ENCODE measurements around the gene GOLGA6L2.
"Not testable (repeated sequence)": the region's sequence is repeated elsewhere in the genome, so short reads cannot be mapped to it uniquely, and the experiment has no call there.

Gene GOLGA6L2

GRCh38 chr15:23415866-23416265, 31.2 kb downstream of the GOLGA6L2 start:
- not testable (repeated sequence) for H3K27ac Mint-ChIP-seq; H3K4me3 Mint-ChIP-seq; H3K4me1 Mint-ChIP-seq (ENCODE audit: low read depth); H3K9me3 Mint-ChIP-seq; H3K27me3 Mint-ChIP-seq (ENCODE audit: low read depth); H3K36me3 Mint-ChIP-seq (ENCODE audit: low read depth)

GRCh38 chr15:23415321-23415865, 31.6 kb downstream of the GOLGA6L2 start:
- H3K4me3 Mint-ChIP-seq: no peak overlapping the region
- no peaks in the 10 kb centered on the region for H3K36me3 Mint-ChIP-seq (ENCODE audit: low read depth)
- no peak overlapping the region for H3K27ac Mint-ChIP-seq
- no peaks in the 10 kb centered on the region for H3K27me3 Mint-ChIP-seq (ENCODE audit: low read depth)
- H3K9me3 Mint-ChIP-seq: no peaks in the 10 kb centered on the region
- no peaks in the 10 kb centered on the region for H3K4me1 Mint-ChIP-seq (ENCODE audit: low read depth)

GRCh38 chr15:23412881-23413600, 34.0 kb downstream of the GOLGA6L2 start:
- not testable (repeated sequence) for H3K4me3 Mint-ChIP-seq; H3K27ac Mint-ChIP-seq; H3K27me3 Mint-ChIP-seq (ENCODE audit: low read depth); H3K4me1 Mint-ChIP-seq (ENCODE audit: low read depth); H3K36me3 Mint-ChIP-seq (ENCODE audit: low read depth); H3K9me3 Mint-ChIP-seq

DNA sequence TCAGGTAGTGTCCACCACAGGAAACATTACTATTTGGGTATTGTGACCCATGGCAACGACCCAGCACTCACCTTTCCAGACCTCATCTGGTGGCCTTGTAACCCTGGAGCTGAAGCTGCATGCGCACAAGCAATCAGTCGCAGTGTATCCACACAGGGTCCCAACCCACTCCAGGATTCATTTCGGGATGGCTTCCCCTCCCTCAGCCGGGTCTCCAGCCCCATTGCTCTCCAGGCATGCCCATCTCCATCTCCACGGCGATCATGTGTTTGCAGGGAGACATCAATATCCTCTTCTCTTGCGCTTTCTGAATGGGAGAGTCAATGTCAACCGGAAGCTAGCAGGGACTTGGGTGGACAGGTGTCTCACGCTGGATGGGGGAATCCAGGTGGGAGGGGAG, 35.2 kb downstream of the GOLGA6L2 start:
- H3K27me3 Mint-ChIP-seq (ENCODE audit: low read depth): no peaks in the 10 kb centered on the region
- no peaks in the 10 kb centered on the region for H3K36me3 Mint-ChIP-seq (ENCODE audit: low read depth)
- no peaks in the 10 kb centered on the region for H3K4me1 Mint-ChIP-seq (ENCODE audit: low read depth)
- no peak overlapping the region for H3K4me3 Mint-ChIP-seq
- H3K9me3 Mint-ChIP-seq: peaks cover under 1% of the 10 kb centered on the region
- H3K27ac Mint-ChIP-seq: no peak overlapping the region

DNA sequence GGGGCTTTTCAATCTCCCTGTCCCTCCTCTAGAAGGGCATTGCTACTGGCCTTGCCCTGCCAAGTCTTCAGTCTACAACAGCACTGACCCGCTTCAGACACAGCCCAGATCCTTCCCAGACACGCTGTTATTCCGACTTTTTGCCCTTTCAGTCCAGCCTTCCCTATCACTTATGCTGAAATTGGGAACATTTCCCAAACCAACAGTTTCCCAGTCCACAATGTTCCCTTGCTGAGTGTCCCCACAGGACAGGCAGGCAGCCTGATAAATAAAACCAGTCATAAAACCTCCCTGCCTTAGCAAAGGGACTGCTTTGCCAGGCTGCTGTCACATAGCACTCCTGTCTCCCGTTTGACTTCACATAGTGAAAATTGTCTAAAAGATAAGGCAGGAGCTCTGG, 43.5 kb downstream of the GOLGA6L2 start:
- H3K27me3 Mint-ChIP-seq (ENCODE audit: low read depth): no peaks in the 10 kb centered on the region

DNA sequence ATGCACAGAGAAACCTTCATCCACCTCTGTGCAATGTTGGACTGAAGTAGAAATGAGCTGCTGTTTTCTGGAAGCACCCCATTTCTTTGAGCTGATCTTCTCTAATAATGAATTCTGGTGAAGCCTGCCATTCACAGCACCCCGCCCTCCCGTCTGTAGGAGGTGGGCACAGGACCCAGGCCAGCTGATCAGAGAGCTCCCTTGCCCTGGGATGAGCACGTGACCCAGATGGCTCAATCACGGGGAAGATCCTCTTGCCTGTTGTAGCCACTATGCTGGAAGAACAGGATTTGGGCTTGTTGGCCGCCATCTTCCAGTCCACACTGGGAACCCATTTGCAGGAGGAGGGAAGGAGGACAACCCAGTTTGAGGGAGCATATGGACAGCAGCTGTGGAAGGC, 44.5 kb downstream of the GOLGA6L2 start:
- Mint-ChIP-seq H3K4me3 (no peak overlapping the region), H3K4me1 (ENCODE audit: low read depth) (no peaks in the 10 kb centered on the region), H3K36me3 (ENCODE audit: low read depth) (no peaks in the 10 kb centered on the region), H3K27ac (no peak overlapping the region), H3K9me3 (peaks cover 4% of the 10 kb centered on the region), H3K27me3 (ENCODE audit: low read depth) (no peaks in the 10 kb centered on the region)

More for the DNA sequence above, 43.5 kb downstream of the GOLGA6L2 start:
- Mint-ChIP-seq H3K4me3 (no peak overlapping the region), H3K4me1 (ENCODE audit: low read depth) (no peaks in the 10 kb centered on the region), H3K9me3 (peaks cover 4% of the 10 kb centered on the region), H3K27ac (no peak overlapping the region), H3K36me3 (ENCODE audit: low read depth) (no peaks in the 10 kb centered on the region)

- H3K36me3 Mint-ChIP-seq (ENCODE audit: low read depth): no peaks in the 10 kb centered on the region
- H3K27ac Mint-ChIP-seq: no peak overlapping the region
- H3K27me3 Mint-ChIP-seq (ENCODE audit: low read depth): no peaks in the 10 kb centered on the region
- peaks cover 4% of the 10 kb centered on the region for H3K9me3 Mint-ChIP-seq
- no peak overlapping the region for H3K4me3 Mint-ChIP-seq
- no peaks in the 10 kb centered on the region for H3K4me1 Mint-ChIP-seq (ENCODE audit: low read depth)
These were observed 44.9 kb downstream of the GOLGA6L2 start for GRCh38 chr15:23402140-23402539.

GRCh38 chr15:23401627-23402026, 45.4 kb downstream of the GOLGA6L2 start:
- Mint-ChIP-seq H3K27me3 (ENCODE audit: low read depth) (no peaks in the 10 kb centered on the region), H3K4me3 (no peak overlapping the region), H3K4me1 (ENCODE audit: low read depth) (no peaks in the 10 kb centered on the region), H3K9me3 (peaks cover 1% of the 10 kb centered on the region), H3K27ac (no peak overlapping the region), H3K36me3 (ENCODE audit: low read depth) (no peaks in the 10 kb centered on the region)

- H3K27ac Mint-ChIP-seq; H3K4me3 Mint-ChIP-seq; H3K4me1 Mint-ChIP-seq (ENCODE audit: low read depth); H3K36me3 Mint-ChIP-seq (ENCODE audit: low read depth); H3K9me3 Mint-ChIP-seq; H3K27me3 Mint-ChIP-seq (ENCODE audit: low read depth): not testable (repeated sequence)
These were observed 47.8 kb downstream of the GOLGA6L2 start for GRCh38 chr15:23399207-23399606.

DNA sequence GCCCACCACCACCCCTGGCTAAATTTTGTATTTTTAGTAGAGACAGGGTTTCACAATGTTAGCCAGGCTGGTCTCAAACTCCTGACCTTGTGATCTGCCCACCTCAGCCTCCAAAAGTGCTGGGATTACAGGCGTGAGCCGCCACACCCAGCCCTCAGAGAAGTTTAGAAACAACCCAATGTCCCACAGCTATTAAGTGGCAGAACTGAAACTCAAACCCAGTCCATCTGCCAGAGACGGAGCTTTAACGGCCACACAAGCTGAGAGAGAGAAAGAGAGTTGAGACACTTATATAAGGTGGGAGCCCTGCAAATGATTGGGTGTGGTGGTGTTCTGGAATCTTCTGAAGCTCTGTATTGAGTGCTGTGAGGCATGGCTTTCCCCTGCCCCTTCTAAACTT, 48.7 kb downstream of the GOLGA6L2 start:
- not testable (repeated sequence) for H3K4me1 Mint-ChIP-seq (ENCODE audit: low read depth)

GRCh38 chr15:23397779-23398178, 49.3 kb downstream of the GOLGA6L2 start:
- H3K27me3 Mint-ChIP-seq (ENCODE audit: low read depth): no peaks in the 10 kb centered on the region
- H3K9me3 Mint-ChIP-seq: no peaks in the 10 kb centered on the region
- H3K4me3 Mint-ChIP-seq: no peak overlapping the region
- no peak overlapping the region for H3K27ac Mint-ChIP-seq
- H3K36me3 Mint-ChIP-seq (ENCODE audit: low read depth): no peaks in the 10 kb centered on the region
- no peaks in the 10 kb centered on the region for H3K4me1 Mint-ChIP-seq (ENCODE audit: low read depth)

More for the DNA sequence above, 48.7 kb downstream of the GOLGA6L2 start:
- not testable (repeated sequence) for H3K9me3 Mint-ChIP-seq; H3K27ac Mint-ChIP-seq; H3K27me3 Mint-ChIP-seq (ENCODE audit: low read depth); H3K36me3 Mint-ChIP-seq (ENCODE audit: low read depth); H3K4me3 Mint-ChIP-seq

DNA sequence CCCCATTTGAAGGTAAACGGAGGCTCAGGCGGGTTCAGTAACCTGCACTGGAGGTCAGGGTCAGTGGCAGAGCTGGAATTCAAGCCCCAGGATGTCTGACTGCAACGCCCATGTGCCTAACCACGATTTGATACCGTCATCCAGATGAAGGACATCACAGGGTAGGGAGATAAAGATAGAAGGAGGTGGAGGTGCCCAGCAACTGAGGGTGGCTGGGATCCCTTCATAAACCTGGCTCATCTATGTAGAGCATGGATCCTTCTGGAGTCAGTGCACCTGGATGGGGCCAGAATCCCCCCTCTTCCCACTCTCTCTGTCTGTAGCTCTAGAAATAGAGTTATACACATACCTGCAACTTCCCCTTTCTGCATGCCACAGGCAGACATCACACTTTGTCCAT, 51.2 kb downstream of the GOLGA6L2 start:
- no peaks in the 10 kb centered on the region for H3K4me1 Mint-ChIP-seq (ENCODE audit: low read depth)
- H3K4me3 Mint-ChIP-seq: no peak overlapping the region
- H3K9me3 Mint-ChIP-seq: no peaks in the 10 kb centered on the region
- no peaks in the 10 kb centered on the region for H3K27me3 Mint-ChIP-seq (ENCODE audit: low read depth)
- H3K27ac Mint-ChIP-seq: no peak overlapping the region
- no peaks in the 10 kb centered on the region for H3K36me3 Mint-ChIP-seq (ENCODE audit: low read depth)

DNA sequence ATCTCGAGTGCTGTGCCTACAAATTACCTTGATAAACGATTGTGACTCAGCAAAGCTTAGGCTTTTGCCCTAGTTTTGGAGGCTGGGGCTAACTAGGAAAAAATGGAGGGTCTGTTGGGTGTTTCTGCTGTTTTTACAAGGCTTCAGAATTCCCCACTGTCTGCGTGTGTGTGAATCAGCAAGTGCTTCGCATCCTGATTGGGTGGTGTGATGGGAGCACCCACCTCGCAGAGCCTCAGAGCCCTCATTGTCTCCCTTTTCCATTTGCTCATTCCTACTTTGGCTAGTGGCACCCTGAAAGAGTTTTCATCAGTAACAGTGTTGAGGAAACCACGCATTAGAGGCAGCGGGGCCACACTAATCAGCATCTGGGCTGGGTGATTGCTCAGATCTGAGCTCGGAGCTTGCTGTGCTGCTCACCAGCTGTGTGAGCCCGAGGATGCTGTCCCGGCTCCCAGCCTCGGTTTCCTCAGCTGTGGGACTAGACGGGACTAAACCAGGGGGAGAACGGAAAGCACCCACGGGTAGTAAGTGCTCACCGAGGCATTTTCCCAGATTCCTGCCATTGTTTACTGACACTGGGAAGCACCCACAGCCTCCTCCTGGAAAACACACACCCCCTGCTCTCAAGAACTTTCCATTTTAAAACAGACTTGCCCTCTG, 51.9 kb downstream of the GOLGA6L2 start:
- Mint-ChIP-seq H3K27ac (no peak overlapping the region), H3K4me3 (no peak overlapping the region), H3K4me1 (ENCODE audit: low read depth) (no peaks in the 10 kb centered on the region), H3K9me3 (no peaks in the 10 kb centered on the region), H3K27me3 (ENCODE audit: low read depth) (no peaks in the 10 kb centered on the region), H3K36me3 (ENCODE audit: low read depth) (no peaks in the 10 kb centered on the region)
